Measurements from ENCODE around the gene GRK6. TPM values are rescaled to one million over a fixed set of nuclear protein-coding genes. Genes with fewer than 3 reads are reported as not detected.
A peak's percentile ranks its signal among the peaks of the same experiment; 100 is the strongest.

The GRK6 gene
- total and polyA plus RNA-seq, 9 of the 15 experiments (the other 6 are each of a cell fraction or from before 2014, with no cell fraction given) = 0.63 to 122 (median 44.5) TPM

- TF ChIP-seq HMGXB4 (CRISPR knock-in tag; IDR thresholded peaks at IDR 0.05) = 0 out of 2 replicates have a peak, but pooled peaks have one; percentile 15
- TF ChIP-seq ZBTB33 (CRISPR knock-in tag; IDR thresholded peaks at IDR 0.05) = no peak
- TF ChIP-seq ZNF511 (CRISPR knock-in tag; IDR thresholded peaks at IDR 0.05) = no peak; the same call in 1 of the 2 replicates
- TF ChIP-seq MAFG (tag; conservative IDR thresholded peaks at IDR 0.05) = no peak
- peak; percentile 53 for TF ChIP-seq TFAP4 (CRISPR knock-in tag; IDR thresholded peaks at IDR 0.05; ENCODE audit: borderline replicate concordance)
- TF ChIP-seq RCOR1 (IDR thresholded peaks at IDR 0.05; ENCODE audit: borderline replicate concordance in 1 of 2, low read depth in 2 of 2, low read length in 2 of 2) = peak in 1 of 2 experiments; percentile 69; a peak in 1 of 4 replicates
- no peak for TF ChIP-seq E2F1 (CRISPR knock-in tag; IDR thresholded peaks at IDR 0.05)
- no peak for TF ChIP-seq TCF7L2 (IDR thresholded peaks at IDR 0.05; ENCODE audit: low read depth, low read length)
- no peak for TF ChIP-seq ZBTB40 (IDR thresholded peaks at IDR 0.05)
- no peak for TF ChIP-seq ZBTB40 (CRISPR knock-in tag; IDR thresholded peaks at IDR 0.05)
- peak; percentile 91 for TF ChIP-seq TARDBP (IDR thresholded peaks at IDR 0.05)
Measured at GRCh38 chr5:177454397-177455035, 28.0 kb downstream of the GRK6 start (continued).

Measured in K562 (cell line).